H9 (cell line): Measurements from ENCODE around the gene FUT2. TPM values are rescaled to one million over a fixed set of nuclear protein-coding genes. Genes with fewer than 3 reads are reported as not detected.

Experiments used
- DNase-seq: peaks from one replicate; pipeline ENCODE4 v3.0.0-alpha.2; 2017
- H2AFZ ChIP-seq: one replicate; pipeline ENCODE4 v1.6.1; 2013; ENCODE audit warnings: mild to moderate bottlenecking, low read length, control low read depth, moderate library complexity
- H2AK5ac ChIP-seq: 2 replicates; pipeline ENCODE4 v1.6.1; 2013; ENCODE audit warnings: low read length, control low read depth, mixed read lengths; ENCODE audit not compliant: insufficient read length
- H2BK120ac ChIP-seq: one replicate; pipeline ENCODE4 v1.6.1; 2013; ENCODE audit warnings: low read depth, mild to moderate bottlenecking, low read length, control low read depth, inconsistent platforms; ENCODE audit not compliant: poor library complexity, severe bottlenecking
- H2BK12ac ChIP-seq: 2 replicates; pipeline ENCODE4 v1.6.1; 2013; ENCODE audit warnings: low read length, control low read depth, mixed read lengths, low read depth; ENCODE audit not compliant: insufficient read length
- H2BK15ac ChIP-seq: 2 replicates; pipeline ENCODE4 v1.6.1; 2013; ENCODE audit warnings: low read depth, low read length, control low read depth
- H2BK20ac ChIP-seq: one replicate; pipeline ENCODE4 v1.6.1; 2013; ENCODE audit warnings: low read depth, mild to moderate bottlenecking, low read length, control low read depth, inconsistent platforms; ENCODE audit not compliant: poor library complexity, severe bottlenecking
- H2BK5ac ChIP-seq: 2 replicates; pipeline ENCODE4 v1.6.1; 2013; ENCODE audit warnings: low read length, control low read depth, mixed read lengths; ENCODE audit not compliant: insufficient read length
- H3K14ac ChIP-seq: 2 replicates; pipeline ENCODE4 v1.6.1; 2013; ENCODE audit warnings: low read length, control low read depth; ENCODE audit not compliant: insufficient read depth
- H3K18ac ChIP-seq: 2 replicates; pipeline ENCODE4 v1.6.1; 2013; ENCODE audit warnings: low read depth, mild to moderate bottlenecking, mixed read lengths, low read length, control low read depth; ENCODE audit not compliant: insufficient read length
- H3K23ac ChIP-seq: 2 replicates; pipeline ENCODE4 v1.6.1; 2013; ENCODE audit warnings: low read length, control low read depth, mixed read lengths, low read depth; ENCODE audit not compliant: insufficient read length
- H3K23me2 ChIP-seq: 2 replicates; pipeline ENCODE4 v1.6.1; 2013; ENCODE audit warnings: low read depth, mild to moderate bottlenecking, mixed read lengths, low read length, control low read depth; ENCODE audit not compliant: insufficient read length, poor library complexity, severe bottlenecking
- H3K27ac ChIP-seq: 2 replicates; pipeline ENCODE4 v1.5.1; 2013; ENCODE audit warnings: low read length, control low read depth, mixed read lengths, low read depth; ENCODE audit not compliant: insufficient read length
- H3K27me3 ChIP-seq: 2 replicates; pipeline ENCODE4 v1.6.1; 2013; ENCODE audit warnings: low read length, control low read depth, inconsistent platforms; ENCODE audit not compliant: insufficient read depth
- H3K4ac ChIP-seq: 2 replicates; pipeline ENCODE4 v1.6.1; 2013; ENCODE audit warnings: low read depth, mild to moderate bottlenecking, control low read depth, inconsistent platforms, low read length, moderate library complexity
- H3K4me1 ChIP-seq: 2 replicates; pipeline ENCODE4 v1.6.1; 2013; ENCODE audit warnings: low read length, control low read depth, inconsistent platforms; ENCODE audit not compliant: insufficient read depth
- H3K4me2 ChIP-seq: 2 replicates; pipeline ENCODE4 v1.6.1; 2013; ENCODE audit warnings: low read length, control low read depth, mixed read lengths; ENCODE audit not compliant: insufficient read length, insufficient read depth
- H3K56ac ChIP-seq: 2 replicates; pipeline ENCODE4 v1.6.1; 2013; ENCODE audit warnings: low read depth, mild to moderate bottlenecking, mixed read lengths, low read length, control low read depth; ENCODE audit not compliant: insufficient read length
- H3K79me1 ChIP-seq: 2 replicates; pipeline ENCODE4 v1.6.1; 2013; ENCODE audit warnings: low read depth, mild to moderate bottlenecking, moderate library complexity, low read length, control low read depth, inconsistent platforms; ENCODE audit not compliant: insufficient read depth, poor library complexity, severe bottlenecking
- H3K79me2 ChIP-seq: 2 replicates; pipeline ENCODE4 v1.6.1; 2013; ENCODE audit warnings: low read length, control low read depth, inconsistent platforms; ENCODE audit not compliant: insufficient read depth
- H3K9ac ChIP-seq: 2 replicates; pipeline ENCODE4 v1.6.1; 2013; ENCODE audit warnings: low read length, control low read depth, mixed read lengths; ENCODE audit not compliant: insufficient read length; ENCODE audit errors: extremely low read depth
- H3K9me3 ChIP-seq: one replicate; pipeline ENCODE4 v1.6.1; 2013; ENCODE audit warnings: low read depth, low read length, inconsistent platforms; ENCODE audit not compliant: control insufficient read depth
- H3T11ph ChIP-seq: one replicate; pipeline ENCODE4 v1.6.1; 2013; ENCODE audit warnings: mild to moderate bottlenecking, low read length, control low read depth, inconsistent platforms
- H4K20me1 ChIP-seq: one replicate; pipeline ENCODE4 v1.6.1; 2013; ENCODE audit not compliant: control insufficient read depth, insufficient read length, insufficient read depth
- H4K5ac ChIP-seq: 2 replicates; pipeline ENCODE4 v1.6.1; 2013; ENCODE audit warnings: low read depth, mild to moderate bottlenecking, mixed read lengths, low read length, control low read depth; ENCODE audit not compliant: insufficient read length
- H4K8ac ChIP-seq: replicated peaks from 2 replicates; pipeline ENCODE4 v1.6.1; 2013; ENCODE audit warnings: low read length, control low read depth, mixed read lengths, low read depth; ENCODE audit not compliant: insufficient read length
- H4K91ac ChIP-seq: 2 replicates; pipeline ENCODE4 v1.6.1; 2013; ENCODE audit warnings: low read depth, mild to moderate bottlenecking, moderate library complexity, mixed read lengths, low read length, control low read depth; ENCODE audit not compliant: insufficient read length
- H3K27ac Mint-ChIP-seq, 3 experiments: 2 replicates in 2 of 3; 3 replicates in 1 of 3; pipeline ENCODE4 v1.8.0; 2020 to 2021; ENCODE audit warnings: mixed read lengths in 3 of 3, mild to moderate bottlenecking in 1 of 3, moderate library complexity in 1 of 3
- H3K27me3 Mint-ChIP-seq: 2 replicates; pipeline ENCODE4 v1.8.0; 2021; ENCODE audit warnings: low read depth, mild to moderate bottlenecking, moderate library complexity, mixed read lengths
- H3K36me3 Mint-ChIP-seq, 3 experiments: 2 replicates in 2 of 3; 3 replicates in 1 of 3; pipeline ENCODE4 v1.8.0; 2020 to 2021; ENCODE audit warnings: low read depth in 3 of 3, mixed read lengths in 3 of 3; ENCODE audit not compliant: insufficient read depth in 1 of 3
- H3K4me1 Mint-ChIP-seq, 2 experiments: 2 replicates each; pipeline ENCODE4 v1.8.0; 2020; ENCODE audit warnings: mixed read lengths in 2 of 2
- H3K4me3 Mint-ChIP-seq, 2 experiments: 2 replicates in 1 of 2; 3 replicates in 1 of 2; pipeline ENCODE4 v1.8.0; 2020 to 2021; ENCODE audit warnings: mild to moderate bottlenecking in 2 of 2, mixed read lengths in 2 of 2, moderate library complexity in 1 of 2
- H3K9me3 Mint-ChIP-seq, 2 experiments: 2 replicates in 1 of 2; 3 replicates in 1 of 2; pipeline ENCODE4 v1.8.0; 2020; ENCODE audit warnings: mild to moderate bottlenecking in 2 of 2, mixed read lengths in 2 of 2, moderate library complexity in 1 of 2
- WGBS: extraction: QIAGEN DNeasy Blood & Tissue Kit; methylation state at CpG from one replicate; pipeline ENCODE4 v1.1.7; 2013; ENCODE audit warnings: missing lambda C conversion rate, low lambda C conversion rate, mixed read lengths; ENCODE audit not compliant: insufficient read length; ENCODE audit errors: extremely low coverage; 5-methylcytosine and 5-hydroxymethylcytosine counted together
- long read RNA-seq: library from polyadenylated mRNA; unstranded; transcript quantifications from one replicate; pipeline ENCODE4 v2.0.0, GENCODE V29; 2020
- total RNA-seq: library from RNA; stranded (reverse); gene quantifications from 2 replicates; pipeline ENCODE4 v1.2.1, GENCODE V29; 2021
- TF ChIP-seq, protein P1 (sequence below): fragments of 200-600 bp; sonication (generic); conservative IDR thresholded peaks from 3 replicates; pipeline ENCODE4 v1.8.0; 2021; ENCODE audit warnings: antibody characterized with exemption, mild to moderate bottlenecking

FUT2 gene
- total RNA-seq: 11.4 and 13.2 TPM in 2 replicates
- long read RNA-seq, transcript FUT2-204 (2 exons, 771 nt): major isoform, 5 of 12 reads
- long read RNA-seq, partial matches to known transcripts: 0 of 12 reads
- long read RNA-seq, other reads (novel, unspliced or antisense): 4 of 12 reads

DNA sequence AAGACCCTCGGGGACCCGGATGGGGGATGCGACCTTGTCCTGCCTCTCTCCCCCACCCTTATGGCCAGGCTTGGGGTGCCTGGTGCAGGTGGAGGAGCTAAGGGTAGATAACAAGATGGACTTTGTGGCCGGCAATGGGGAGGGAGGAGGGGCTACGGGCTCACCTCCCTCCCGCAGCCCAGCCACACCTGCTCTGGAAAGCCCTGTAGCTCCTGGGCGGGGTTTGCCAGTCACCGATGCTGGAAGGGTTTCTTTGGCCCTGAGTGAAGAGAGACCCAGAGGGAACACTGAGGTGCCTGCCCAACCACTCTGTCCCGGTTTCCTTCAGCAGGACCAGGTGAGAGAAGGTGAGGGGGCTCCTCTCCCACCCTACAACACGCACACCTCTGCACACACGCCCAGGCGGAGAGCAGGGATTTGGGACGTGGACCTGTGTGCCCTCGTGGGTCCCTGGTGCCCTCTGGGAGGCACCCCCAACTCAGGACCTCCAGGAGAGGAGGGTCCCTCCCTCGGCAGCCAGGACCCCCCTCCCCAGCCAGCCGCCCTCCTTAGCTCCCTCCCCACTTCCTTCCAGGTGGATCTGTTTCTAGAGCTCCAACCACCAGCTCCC is at the start of gene FUT2:
Gene FUT2 (plus strand): TSS at position 229 of the 610 bp plus-strand sequence. CDS start 6,986 bp downstream, outside the sequence.
- Mint-ChIP-seq H3K4me1 (peaks cover 9 to 12% of the 10 kb centered on the region in 2 experiments), H3K27me3 (peaks cover 3% of the 10 kb centered on the region), H3K27ac (peak within 1 kb of the TSS; percentile 90 to 96 (median 94)), H3K4me3 (peak within 1 kb of the TSS; percentile 87 to 97), H3K36me3 (peaks cover 4 to 10% (median 4%) of the 10 kb centered on the region in 3 experiments; a peak in 5 of 7 replicates), H3K9me3 (peaks cover 0 to 4% of the 10 kb centered on the region in 2 experiments; a peak in 2 of 5 replicates)
- H2BK15ac ChIP-seq: no peak within 1 kb of the TSS; the same call in 1 of the 2 replicates
- no peaks in the 10 kb centered on the region for H3K79me2 ChIP-seq
- H3K4ac ChIP-seq: no peak within 1 kb of the TSS
- peak within 1 kb of the TSS; percentile 42 for H3K9ac ChIP-seq
- H4K20me1 ChIP-seq: no peaks in the 10 kb centered on the region
- no peak within 1 kb of the TSS for H2AK5ac ChIP-seq
- no peak within 1 kb of the TSS for H2AFZ ChIP-seq
- TF ChIP-seq, protein P1, sequence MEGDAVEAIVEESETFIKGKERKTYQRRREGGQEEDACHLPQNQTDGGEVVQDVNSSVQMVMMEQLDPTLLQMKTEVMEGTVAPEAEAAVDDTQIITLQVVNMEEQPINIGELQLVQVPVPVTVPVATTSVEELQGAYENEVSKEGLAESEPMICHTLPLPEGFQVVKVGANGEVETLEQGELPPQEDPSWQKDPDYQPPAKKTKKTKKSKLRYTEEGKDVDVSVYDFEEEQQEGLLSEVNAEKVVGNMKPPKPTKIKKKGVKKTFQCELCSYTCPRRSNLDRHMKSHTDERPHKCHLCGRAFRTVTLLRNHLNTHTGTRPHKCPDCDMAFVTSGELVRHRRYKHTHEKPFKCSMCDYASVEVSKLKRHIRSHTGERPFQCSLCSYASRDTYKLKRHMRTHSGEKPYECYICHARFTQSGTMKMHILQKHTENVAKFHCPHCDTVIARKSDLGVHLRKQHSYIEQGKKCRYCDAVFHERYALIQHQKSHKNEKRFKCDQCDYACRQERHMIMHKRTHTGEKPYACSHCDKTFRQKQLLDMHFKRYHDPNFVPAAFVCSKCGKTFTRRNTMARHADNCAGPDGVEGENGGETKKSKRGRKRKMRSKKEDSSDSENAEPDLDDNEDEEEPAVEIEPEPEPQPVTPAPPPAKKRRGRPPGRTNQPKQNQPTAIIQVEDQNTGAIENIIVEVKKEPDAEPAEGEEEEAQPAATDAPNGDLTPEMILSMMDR: no peak
- H3K27me3 ChIP-seq: no peaks in the 10 kb centered on the region
- peak within 1 kb of the TSS; percentile 71 for H3K4me2 ChIP-seq
- no peaks in the 10 kb centered on the region for H3K9me3 ChIP-seq
- H3K56ac ChIP-seq: no peak within 1 kb of the TSS
- no peak within 1 kb of the TSS for H4K91ac ChIP-seq
- peaks cover 14% of the 10 kb centered on the region for H3K23me2 ChIP-seq
- no peaks in the 10 kb centered on the region for H3K79me1 ChIP-seq
- peak; percentile 85 for DNase-seq
- H3K4me1 ChIP-seq: peaks cover 2% of the 10 kb centered on the region; the same call in 1 of the 2 replicates
- no peak within 1 kb of the TSS for H2BK120ac ChIP-seq
- H3K23ac ChIP-seq: no peak within 1 kb of the TSS
- no peak within 1 kb of the TSS for H3K27ac ChIP-seq
- H3K14ac ChIP-seq: peak within 1 kb of the TSS; percentile 44; the same call in 1 of the 2 replicates
- no peak within 1 kb of the TSS for H2BK20ac ChIP-seq
- no peak within 1 kb of the TSS for H4K5ac ChIP-seq
- WGBS: no CpG with 5 or more reads among the region's 16 CpGs
- no peak within 1 kb of the TSS for H3T11ph ChIP-seq
- H2BK12ac ChIP-seq: no peak within 1 kb of the TSS
- H2BK5ac ChIP-seq: no peak within 1 kb of the TSS
- no peak within 1 kb of the TSS for H4K8ac ChIP-seq
- H3K18ac ChIP-seq: peak within 1 kb of the TSS; percentile 53
